GM19025 (cell line): ENCODE measurements around the gene SETD3.
"Not testable (repeated sequence)": the region's sequence is repeated elsewhere in the genome, so short reads cannot be mapped to it uniquely, and the experiment has no call there.

ENCODE experiments used
- ATAC-seq: cut with Tn5 transposase; IDR thresholded peaks from one replicate; pipeline ENCODE4 v1.9.1; 2021; ENCODE audit warnings: mild to moderate bottlenecking, low read depth, moderate library complexity; ENCODE audit not compliant: unreplicated experiment

Gene SETD3

DNA sequence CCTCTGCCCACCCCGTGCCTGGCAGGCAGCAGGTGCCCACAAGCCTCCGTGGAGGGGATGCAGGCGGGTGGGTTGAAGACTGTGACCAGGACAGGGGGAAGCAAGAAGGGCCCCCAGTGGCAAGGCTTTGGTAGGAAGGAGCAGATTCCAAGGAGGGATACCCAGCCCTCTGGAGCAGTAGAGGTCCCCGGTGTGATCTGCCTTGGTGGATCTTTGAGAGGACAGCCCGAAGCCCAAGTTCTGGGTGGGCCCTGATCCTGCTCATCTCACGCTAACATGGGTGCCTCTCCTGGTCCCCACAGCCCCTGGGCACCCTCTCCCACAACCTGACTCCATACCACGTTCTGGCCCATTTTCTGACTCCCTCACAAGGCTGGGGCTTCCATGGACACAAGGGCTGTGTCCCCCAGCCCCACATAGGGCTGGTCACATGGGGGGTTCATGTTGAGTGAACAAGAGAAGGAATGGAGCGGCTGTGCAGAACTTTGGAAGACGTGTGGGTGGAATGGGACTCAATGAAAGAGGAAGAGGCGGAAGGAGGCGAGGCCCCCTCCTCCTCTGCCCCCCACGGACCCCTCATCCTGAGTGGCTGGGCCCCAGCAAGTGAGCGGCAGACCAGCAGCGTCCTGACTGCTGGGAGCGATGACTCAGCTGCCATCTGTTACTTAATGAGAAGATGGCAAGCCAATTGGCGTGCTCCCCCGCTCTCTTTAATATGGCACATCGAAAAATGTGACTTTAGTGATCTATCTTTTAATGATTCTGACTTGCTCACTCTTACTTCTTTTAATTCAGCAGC, 131.6 kb downstream of the SETD3 start:
- ATAC-seq, result no peak

DNA sequence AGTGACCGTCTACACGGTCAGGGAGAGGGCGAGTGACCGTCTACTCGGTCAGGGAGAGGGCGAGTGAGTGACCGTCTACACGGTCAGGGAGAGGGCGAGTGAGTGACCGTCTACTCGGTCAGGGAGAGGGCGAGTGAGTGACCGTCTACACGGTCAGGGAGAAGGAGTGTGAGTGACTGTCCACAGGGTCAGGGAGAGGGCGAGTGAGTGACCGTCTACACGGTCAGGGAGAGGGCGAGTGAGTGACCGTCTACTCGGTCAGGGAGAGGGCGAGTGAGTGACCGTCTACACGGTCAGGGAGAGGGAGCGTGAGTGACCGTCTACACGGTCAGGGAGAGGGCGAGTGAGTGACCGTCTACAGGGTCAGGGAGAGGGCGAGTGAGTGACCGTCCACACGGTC, 132.4 kb downstream of the SETD3 start:
- not testable (repeated sequence) for ATAC-seq
